ENCODE measurements around the gene ZNF792. TPM values are rescaled to one million over a fixed set of nuclear protein-coding genes. Genes with fewer than 3 reads are reported as not detected.
"Not testable (repeated sequence)": the region's sequence is repeated elsewhere in the genome, so short reads cannot be mapped to it uniquely, and the experiment has no call there.

Gene ZNF792
- total RNA-seq, 1 donor from 2014 or later = 3.2 TPM

GRCh38 chr19:34999498-35000337 is 35.7 kb upstream of the ZNF792 start, which contains the start of gene GRAMD1A:
TSS of gene GRAMD1A (plus strand) at chr19:35000323. CDS start at chr19:35000479, 156 bp downstream.
- DNase-seq (ENCODE audit: low spot score) = no peak
- H3K4me1 Mint-ChIP-seq (ENCODE audit: low read depth) = peaks cover 54% of the 10 kb centered on the region
- H3K4me3 Mint-ChIP-seq (ENCODE audit: unreplicated experiment) = peak within 1 kb of the TSS; percentile 81
- H3K27ac Mint-ChIP-seq (ENCODE audit: unreplicated experiment) = peak within 1 kb of the TSS; percentile 94
- H3K36me3 Mint-ChIP-seq (ENCODE audit: low read depth) = no peaks in the 10 kb centered on the region
- TF ChIP-seq CTCF (IDR thresholded peaks at IDR 0.05) = no peak
- H3K9me3 Mint-ChIP-seq (ENCODE audit: low read depth) = no peaks in the 10 kb centered on the region
- no peaks in the 10 kb centered on the region for H3K27me3 Mint-ChIP-seq (ENCODE audit: low read depth)

GRCh38 chr19:34998777-34999497 is 34.9 kb upstream of the ZNF792 start:
- Mint-ChIP-seq H3K27ac (ENCODE audit: unreplicated experiment) (peak overlapping the region; percentile 94), H3K9me3 (ENCODE audit: low read depth) (no peaks in the 10 kb centered on the region), H3K4me3 (ENCODE audit: unreplicated experiment) (peak overlapping the region; percentile 74), H3K4me1 (ENCODE audit: low read depth) (peaks cover 51% of the 10 kb centered on the region), H3K27me3 (ENCODE audit: low read depth) (no peaks in the 10 kb centered on the region), H3K36me3 (ENCODE audit: low read depth) (no peaks in the 10 kb centered on the region)
- no peak for TF ChIP-seq CTCF (IDR thresholded peaks at IDR 0.05)
- no peak for DNase-seq (ENCODE audit: low spot score)

GRCh38 chr19:34998224-34998623 is 34.2 kb upstream of the ZNF792 start:
- H3K27me3 Mint-ChIP-seq (ENCODE audit: low read depth); H3K27ac Mint-ChIP-seq (ENCODE audit: unreplicated experiment); H3K9me3 Mint-ChIP-seq (ENCODE audit: low read depth); H3K36me3 Mint-ChIP-seq (ENCODE audit: low read depth); DNase-seq (ENCODE audit: low spot score); H3K4me3 Mint-ChIP-seq (ENCODE audit: unreplicated experiment): not testable (repeated sequence)
- H3K4me1 Mint-ChIP-seq (ENCODE audit: low read depth) = peaks cover 45% of the 10 kb centered on the region

- Mint-ChIP-seq H3K36me3 (ENCODE audit: low read depth) (no peaks in the 10 kb centered on the region), H3K4me3 (ENCODE audit: unreplicated experiment) (no peak overlapping the region), H3K9me3 (ENCODE audit: low read depth) (no peaks in the 10 kb centered on the region), H3K4me1 (ENCODE audit: low read depth) (peaks cover 35% of the 10 kb centered on the region), H3K27ac (ENCODE audit: unreplicated experiment) (peak overlapping the region; percentile 81), H3K27me3 (ENCODE audit: low read depth) (no peaks in the 10 kb centered on the region)
- no peak for TF ChIP-seq CTCF (IDR thresholded peaks at IDR 0.05)
- no peak for DNase-seq (ENCODE audit: low spot score)
Observed at GRCh38 chr19:34997071-34997617, 33.1 kb upstream of the ZNF792 start.

- no peaks in the 10 kb centered on the region for H3K27me3 Mint-ChIP-seq (ENCODE audit: low read depth)
- DNase-seq (ENCODE audit: low spot score) = no peak
- H3K36me3 Mint-ChIP-seq (ENCODE audit: low read depth) = no peaks in the 10 kb centered on the region
- no peak for TF ChIP-seq CTCF (IDR thresholded peaks at IDR 0.05)
- peaks cover 23% of the 10 kb centered on the region for H3K4me1 Mint-ChIP-seq (ENCODE audit: low read depth)
- H3K27ac Mint-ChIP-seq (ENCODE audit: unreplicated experiment) = no peak overlapping the region
- H3K4me3 Mint-ChIP-seq (ENCODE audit: unreplicated experiment) = no peak overlapping the region
- no peaks in the 10 kb centered on the region for H3K9me3 Mint-ChIP-seq (ENCODE audit: low read depth)
Observed at GRCh38 chr19:34995551-34995950, 31.5 kb upstream of the ZNF792 start.

Data from chondrocyte (in vitro differentiated cells).